H1 (cell line): ENCODE results near the gene MIOX. TPM values are rescaled to one million over a fixed set of nuclear protein-coding genes. Genes with fewer than 3 reads are reported as not detected.

Experiments
- CTCF ChIA-PET: fragments of 300-600 bp; sonication (Branson Sonifier 250); formaldehyde crosslinking; loops from one replicate; lab custom pipeline; 2021; ENCODE audit not compliant: partially characterized antibody; lab: Charles Lee
- POLR2A ChIA-PET: fragments of 300-600 bp; sonication (Branson Sonifier 250); formaldehyde crosslinking; loops from one replicate; lab custom pipeline; 2021; ENCODE audit warnings: inconsistent platforms; ENCODE audit not compliant: partially characterized antibody; lab: Charles Lee
- DNase-seq, 2 experiments: peaks; one replicate each; pipeline versions ENCODE4 v3.0.0 to v3.0.0-alpha.2; 2010 to 2022; ENCODE audit warnings: low spot score in 2 of 2, low read depth in 1 of 2, mixed read lengths in 1 of 2
- FAIRE-seq: peaks from 2 replicates; lab custom pipeline; 2011; peaks lifted over from hg19 to GRCh38; lab: Jason Lieb, UNC
- H2AFZ ChIP-seq: 2 replicates; pipeline ENCODE4 v1.8.1; 2012; ENCODE audit warnings: low read length, inconsistent platforms
- H2AK5ac ChIP-seq: 2 replicates; pipeline ENCODE4 v1.6.1; 2013; ENCODE audit warnings: low read depth, low read length
- H2BK120ac ChIP-seq: replicated peaks from 2 replicates; pipeline ENCODE3; 2013; ENCODE audit warnings: low read depth, low read length, inconsistent platforms
- H2BK12ac ChIP-seq: 2 replicates; pipeline ENCODE4 v1.6.1; 2013; ENCODE audit warnings: low read depth, low read length
- H2BK15ac ChIP-seq: 2 replicates; pipeline ENCODE4 v1.6.1; 2013; ENCODE audit warnings: low read length
- H2BK20ac ChIP-seq: 2 replicates; pipeline ENCODE4 v1.6.1; 2013; ENCODE audit warnings: low read length
- H2BK5ac ChIP-seq: 2 replicates; pipeline ENCODE4 v1.6.1; 2013; ENCODE audit warnings: low read depth, low read length
- H3K14ac ChIP-seq: 2 replicates; pipeline ENCODE4 v1.6.1; 2013; ENCODE audit warnings: inconsistent platforms; ENCODE audit not compliant: insufficient read length
- H3K18ac ChIP-seq: 2 replicates; pipeline ENCODE4 v1.6.1; 2013; ENCODE audit warnings: low read length; ENCODE audit errors: extremely low read depth
- H3K23ac ChIP-seq: 2 replicates; pipeline ENCODE4 v1.6.1; 2013; ENCODE audit warnings: inconsistent platforms; ENCODE audit not compliant: insufficient read length
- H3K23me2 ChIP-seq: 2 replicates; pipeline ENCODE4 v1.6.1; 2013; ENCODE audit warnings: low read depth, low read length
- H3K27ac ChIP-seq: 2 replicates; pipeline ENCODE4 v1.6.1; 2011; ENCODE audit warnings: low read depth, low read length, inconsistent platforms
- H3K27me3 ChIP-seq, 4 experiments: replicated peaks in 1 of 4; 1 replicate in 1 of 4; 2 replicates in 3 of 4; pipeline versions ENCODE4 v1.6.1 to v1.8.1; 2011 to 2013; ENCODE audit warnings: low read length in 3 of 4, mild to moderate bottlenecking in 3 of 4, inconsistent platforms in 2 of 4, mixed read lengths in 2 of 4, moderate library complexity in 1 of 4; ENCODE audit not compliant: control insufficient read depth in 3 of 4, insufficient read depth in 3 of 4; ENCODE audit errors: extremely low read depth in 1 of 4
- H3K36me3 ChIP-seq, 4 experiments: 2 replicates each; pipeline versions ENCODE4 v1.6.1 to v1.8.1; 2011 to 2013; ENCODE audit warnings: mild to moderate bottlenecking in 4 of 4, low read length in 3 of 4, moderate library complexity in 2 of 4, control low read depth in 1 of 4, inconsistent platforms in 1 of 4; ENCODE audit not compliant: insufficient read depth in 4 of 4, control insufficient read depth in 2 of 4
- H3K4ac ChIP-seq: replicated peaks from 2 replicates; pipeline ENCODE3; 2013; ENCODE audit warnings: low read length, low read depth, mixed read lengths, inconsistent platforms; ENCODE audit not compliant: insufficient read length
- H3K4me1 ChIP-seq, 4 experiments: replicated peaks in 1 of 4; 1 replicate in 1 of 4; 2 replicates in 3 of 4; pipeline versions ENCODE4 v1.6.1 to v1.8.1; 2011 to 2013; ENCODE audit warnings: low read length in 3 of 4, inconsistent platforms in 2 of 4, mixed read lengths in 1 of 4; ENCODE audit not compliant: insufficient read depth in 4 of 4, control insufficient read depth in 3 of 4
- H3K4me2 ChIP-seq, 2 experiments: 2 replicates each; pipeline versions ENCODE4 v1.6.1 to v1.8.1; 2011 to 2013; ENCODE audit warnings: low read depth in 2 of 2, low read length in 2 of 2, control low read depth in 1 of 2, inconsistent platforms in 1 of 2, mild to moderate bottlenecking in 1 of 2; ENCODE audit not compliant: insufficient read depth in 1 of 2
- H3K4me3 ChIP-seq, 4 experiments: fragments of 200-600, 300-600 bp in 1 of 4; sonication (generic), shearing (Covaris generic), sonication (Bioruptor Twin) in 1 of 4; 2 replicates each; pipeline versions ENCODE4 v1.5.1 to v1.8.1; 2011 to 2016; ENCODE audit warnings: low read length in 4 of 4, low read depth in 3 of 4, control low read depth in 2 of 4, inconsistent platforms in 2 of 4, mild to moderate bottlenecking in 2 of 4, mixed read lengths in 1 of 4, moderate library complexity in 1 of 4; ENCODE audit not compliant: insufficient read depth in 2 of 4; ENCODE audit errors: extremely low read depth in 1 of 4
- H3K56ac ChIP-seq: replicated peaks from 2 replicates; pipeline ENCODE3; 2013; ENCODE audit warnings: low read depth, mild to moderate bottlenecking, mixed read lengths, low read length, inconsistent platforms; ENCODE audit not compliant: insufficient read length
- H3K79me1 ChIP-seq: 2 replicates; pipeline ENCODE4 v1.6.1; 2013; ENCODE audit warnings: low read depth, low read length, control low read depth
- H3K79me2 ChIP-seq, 2 experiments: 2 replicates each; pipeline versions ENCODE4 v1.6.1 to v1.8.1; 2012 to 2013; ENCODE audit warnings: low read length in 2 of 2, mild to moderate bottlenecking in 2 of 2, inconsistent platforms in 1 of 2; ENCODE audit not compliant: insufficient read depth in 2 of 2, control insufficient read depth in 1 of 2
- H3K9ac ChIP-seq, 4 experiments: replicated peaks in 1 of 4; 1 replicate in 1 of 4; 2 replicates in 3 of 4; pipeline versions ENCODE4 v1.6.1 to v1.8.1; 2011 to 2013; ENCODE audit warnings: low read depth in 3 of 4, low read length in 3 of 4, control low read depth in 2 of 4, mild to moderate bottlenecking in 2 of 4, moderate library complexity in 2 of 4, inconsistent platforms in 1 of 4; ENCODE audit errors: extremely low read depth in 1 of 4
- H3K9me3 ChIP-seq, 2 experiments: 2 replicates each; pipeline versions ENCODE4 v1.6.1 to v1.8.1; 2012 to 2013; ENCODE audit warnings: mild to moderate bottlenecking in 2 of 2, moderate library complexity in 2 of 2, control low read depth in 1 of 2, inconsistent platforms in 1 of 2, low read depth in 1 of 2, low read length in 1 of 2, mixed read lengths in 1 of 2; ENCODE audit not compliant: insufficient read depth in 2 of 2
- H4K20me1 ChIP-seq, 2 experiments: replicated peaks in 1 of 2; 2 replicates each; pipeline versions ENCODE3 to v1.8.1; 2011 to 2013; ENCODE audit warnings: inconsistent platforms in 2 of 2, low read length in 2 of 2, mild to moderate bottlenecking in 1 of 2; ENCODE audit not compliant: insufficient read depth in 2 of 2, control insufficient read depth in 1 of 2
- H4K5ac ChIP-seq: 2 replicates; pipeline ENCODE4 v1.6.1; 2013; ENCODE audit warnings: low read length, low read depth, mixed read lengths, inconsistent platforms; ENCODE audit not compliant: insufficient read length
- H4K8ac ChIP-seq: 2 replicates; pipeline ENCODE4 v1.8.0; 2013; ENCODE audit warnings: mild to moderate bottlenecking, moderate library complexity, low read length, inconsistent platforms; ENCODE audit not compliant: insufficient read depth; ENCODE audit errors: extremely low read depth
- H4K91ac ChIP-seq: replicated peaks from 2 replicates; pipeline ENCODE3; 2013; ENCODE audit warnings: low read length, mixed read lengths, inconsistent platforms; ENCODE audit not compliant: insufficient read length
- ATF2 ChIP-seq: IDR thresholded peaks from 2 replicates; pipeline ENCODE4 v1.6.1; 2012; ENCODE audit warnings: low read length, inconsistent platforms
- CBX8 ChIP-seq: fragments of 300-800, 300-1000 bp; sonication (generic); IDR thresholded peaks from 2 replicates; pipeline ENCODE4 v1.7.1; 2016; ENCODE audit warnings: low read depth, low read length, borderline replicate concordance
- CHD1 ChIP-seq: IDR thresholded peaks from 2 replicates; pipeline ENCODE4 v1.6.1; 2012; ENCODE audit warnings: low read depth, low read length, improper control_type of control experiment
- GTF2F1 ChIP-seq: IDR thresholded peaks from 2 replicates; pipeline ENCODE4 v1.6.1; 2012; ENCODE audit warnings: low read depth, low read length, improper control_type of control experiment, borderline replicate concordance
- NANOG ChIP-seq: IDR thresholded peaks from 2 replicates; pipeline ENCODE4 v1.6.1; 2011; ENCODE audit warnings: low read length, low read depth, mild to moderate bottlenecking, inconsistent platforms; ENCODE audit not compliant: insufficient read depth, poor library complexity, severe bottlenecking
- RBBP5 ChIP-seq: IDR thresholded peaks from 2 replicates; pipeline ENCODE4 v1.7.1; 2012; ENCODE audit warnings: low read depth, mild to moderate bottlenecking, inconsistent platforms, low read length, moderate library complexity, borderline replicate concordance
- SAP30 ChIP-seq: fragments of 300-600 bp; sonication (generic); IDR thresholded peaks from 2 replicates; pipeline ENCODE4 v1.7.1; 2012; ENCODE audit warnings: low read length, moderate library complexity, mild to moderate bottlenecking, inconsistent platforms; ENCODE audit not compliant: insufficient read depth, insufficient replicate concordance
- SIRT6 ChIP-seq: IDR thresholded peaks from one replicate; pipeline ENCODE4 v1.7.1; 2012; ENCODE audit warnings: low read length, inconsistent platforms
- SUZ12 ChIP-seq: fragments of 200-600 bp; sonication (generic); IDR thresholded peaks from 2 replicates; pipeline ENCODE4 v1.6.1; 2012; ENCODE audit warnings: mild to moderate bottlenecking, inconsistent platforms, low read length, moderate library complexity, mixed read lengths
- TAF1 ChIP-seq: IDR thresholded peaks from 2 replicates; pipeline ENCODE4 v1.6.1; 2011; ENCODE audit warnings: mild to moderate bottlenecking, low read depth, low read length
- TEAD4 ChIP-seq: IDR thresholded peaks from 2 replicates; pipeline ENCODE4 v1.6.1; 2012; ENCODE audit warnings: low read depth, low read length, inconsistent platforms, mixed read lengths
- WGBS, 2 experiments: shearing (Covaris generic) in 1 of 2; methylation state at CpG; one replicate each; pipeline versions ENCODE4 v1.1.6 to v1.1.7; 2013 to 2015; ENCODE audit warnings: low lambda C conversion rate in 2 of 2, mixed read lengths in 2 of 2, inconsistent platforms in 1 of 2, low coverage in 1 of 2, missing lambda C conversion rate in 1 of 2; ENCODE audit not compliant: insufficient replicate concordance in 2 of 2, insufficient coverage in 1 of 2, insufficient read length in 1 of 2; ENCODE audit errors: extremely low coverage in 1 of 2, missing lambda C conversion rate in 1 of 2; 5-methylcytosine and 5-hydroxymethylcytosine counted together
- polyA plus RNA-seq, 7 experiments: library from polyadenylated mRNA; depleted of rRNA in 3 of 7; stranded (reverse) in 5 of 7; unstranded in 2 of 7; fragments of >200 nt in 5 of 7; fragments of 200-250 nt in 2 of 7; gene quantifications; 1 replicate in 5 of 7; 2 replicates in 1 of 7; 4 replicates in 1 of 7; pipeline versions ENCODE4 v1.2.1 to v1.2.3, GENCODE V29; 2011 to 2013; ENCODE audit warnings: missing spikeins in 2 of 7, mixed read lengths in 2 of 7
- total RNA-seq: library from RNA; stranded (reverse); fragmentation: NEBNext Ultra II Directional; extraction: Animal tissue kit (Norgen Biotek cat#: 25700); gene quantifications from 2 replicates; pipeline ENCODE4 v1.2.1, GENCODE V29; 2021
- TF ChIP-seq, protein P1 (sequence below): IDR thresholded peaks from 2 replicates; pipeline ENCODE4 v1.6.1; 2012; ENCODE audit warnings: inconsistent platforms

MIOX gene
- total and polyA plus RNA-seq, 2 of the 8 experiments (the other 6 are each of a cell fraction or from before 2014, with no cell fraction given) = 0.30 to 0.32 TPM

- Histone ChIP-seq H2BK5ac (no peak overlapping the region), H3K9ac (no peak overlapping the region), H3K4me2 (no peak overlapping the region), H3K18ac (no peak overlapping the region), H3K23me2 (no peaks in the 10 kb centered on the region; the same call in 1 of the 2 replicates), H4K5ac (no peak overlapping the region), H3K79me1 (peaks cover 22% of the 10 kb centered on the region), H3K4ac (no peak overlapping the region), H3K9me3 (no peaks in the 10 kb centered on the region), H2BK120ac (no peak overlapping the region), H3K23ac (no peak overlapping the region), H2AK5ac (no peak overlapping the region), H2BK15ac (no peak overlapping the region), H4K20me1 (peaks cover 25 to 52% of the 10 kb centered on the region in 2 experiments), H3K4me1 (peaks cover 0 to 13% (median 9%) of the 10 kb centered on the region in 4 experiments; a peak in 6 of 7 replicates), H2BK12ac (no peak overlapping the region), H4K8ac (no peak overlapping the region), H3K79me2 (peaks cover 0 to 39% of the 10 kb centered on the region in 2 experiments; a peak in 3 of 4 replicates), H2BK20ac (no peak overlapping the region), H3K4me3 (no peak overlapping the region), H3K36me3 (peaks cover 23 to 51% (median 39%) of the 10 kb centered on the region in 4 experiments), H2AFZ (no peak overlapping the region), H3K14ac (no peak overlapping the region), H3K27me3 (no peaks in the 10 kb centered on the region), H4K91ac (no peak overlapping the region), H3K56ac (no peak overlapping the region), H3K27ac (no peak overlapping the region; the same call in 1 of the 2 replicates)
- DNase-seq = no peak
- CTCF ChIA-PET = interaction anchor here (1.2 to 9.1 kb wide), 5 partner anchors 10 to 68 kb away, joined by 3 to 60 read pairs (median 5); partner anchors contain the start of gene SCO2
- POLR2A ChIA-PET = interaction anchor here (1.1 to 3.0 kb wide), 5 partner anchors 16 to 74 kb away, joined by 3 to 9 read pairs (median 6); no protein-coding TSS in a partner anchor
- 91% methylated on average over 23 of the region's 24 CpGs; no CpG with 5 or more reads in 1 of the 2 experiments for WGBS, 2 experiments
- FAIRE-seq = no peak
- TF ChIP-seq CBX8 (no peak), SIRT6 (no peak), SAP30 (no peak), RBBP5 (no peak), TAF1 (no peak), SUZ12 (no peak), ATF2 (no peak), CHD1 (no peak), NANOG (no peak), GTF2F1 (no peak), TEAD4 (no peak)
- TF ChIP-seq, protein P1, sequence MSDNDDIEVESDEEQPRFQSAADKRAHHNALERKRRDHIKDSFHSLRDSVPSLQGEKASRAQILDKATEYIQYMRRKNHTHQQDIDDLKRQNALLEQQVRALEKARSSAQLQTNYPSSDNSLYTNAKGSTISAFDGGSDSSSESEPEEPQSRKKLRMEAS = no peak
These were observed 19.3 kb upstream of the MIOX start for GRCh38 chr22:50467341-50467740.
